Measurements from ENCODE around the gene TMSB4Y.

DNA sequence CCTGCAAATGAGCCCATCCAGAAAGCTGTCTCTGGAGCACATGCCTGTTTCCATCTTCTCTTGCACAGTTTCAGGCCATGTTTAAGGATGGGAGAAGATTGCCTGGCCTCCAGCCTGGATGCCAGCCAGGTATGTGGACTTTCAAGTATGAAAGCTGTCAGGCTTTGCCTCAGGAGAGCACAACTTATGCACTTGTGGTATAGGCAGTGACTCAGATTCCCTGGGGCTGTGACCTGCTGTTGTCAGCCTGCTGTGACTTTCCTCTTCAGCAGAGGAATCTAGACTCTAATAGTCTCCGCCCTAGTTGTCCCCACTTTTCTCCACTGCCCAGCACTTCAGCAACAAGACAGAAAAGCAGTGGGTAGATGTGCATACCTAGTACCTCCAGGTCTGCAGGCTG is 51.0 kb downstream of the TMSB4Y start:
- TF ChIP-seq, protein P1, sequence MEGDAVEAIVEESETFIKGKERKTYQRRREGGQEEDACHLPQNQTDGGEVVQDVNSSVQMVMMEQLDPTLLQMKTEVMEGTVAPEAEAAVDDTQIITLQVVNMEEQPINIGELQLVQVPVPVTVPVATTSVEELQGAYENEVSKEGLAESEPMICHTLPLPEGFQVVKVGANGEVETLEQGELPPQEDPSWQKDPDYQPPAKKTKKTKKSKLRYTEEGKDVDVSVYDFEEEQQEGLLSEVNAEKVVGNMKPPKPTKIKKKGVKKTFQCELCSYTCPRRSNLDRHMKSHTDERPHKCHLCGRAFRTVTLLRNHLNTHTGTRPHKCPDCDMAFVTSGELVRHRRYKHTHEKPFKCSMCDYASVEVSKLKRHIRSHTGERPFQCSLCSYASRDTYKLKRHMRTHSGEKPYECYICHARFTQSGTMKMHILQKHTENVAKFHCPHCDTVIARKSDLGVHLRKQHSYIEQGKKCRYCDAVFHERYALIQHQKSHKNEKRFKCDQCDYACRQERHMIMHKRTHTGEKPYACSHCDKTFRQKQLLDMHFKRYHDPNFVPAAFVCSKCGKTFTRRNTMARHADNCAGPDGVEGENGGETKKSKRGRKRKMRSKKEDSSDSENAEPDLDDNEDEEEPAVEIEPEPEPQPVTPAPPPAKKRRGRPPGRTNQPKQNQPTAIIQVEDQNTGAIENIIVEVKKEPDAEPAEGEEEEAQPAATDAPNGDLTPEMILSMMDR (IDR thresholded peaks at IDR 0.05; ENCODE audit: low read length), result no peak
- TF ChIP-seq EZH2 (optimal IDR thresholded peaks at IDR 0.05; ENCODE audit: low read depth, low read length) (no peak), EZH2phosphoT487 (IDR thresholded peaks at IDR 0.05; ENCODE audit: low read length) (no peak)
